Astrocyte (in vitro differentiated cells and primary cell): ENCODE data around the gene CKLF. TPM values are rescaled to one million over a fixed set of nuclear protein-coding genes. Genes with fewer than 3 reads are reported as not detected.

Source experiments
- DNase-seq: peaks from one replicate; pipeline ENCODE4 v3.0.0-alpha.2; 2010; ENCODE audit warnings: low read depth
- FAIRE-seq: peaks from 2 replicates; lab custom pipeline; 2011; peaks lifted over from hg19 to GRCh38; lab: Jason Lieb, UNC
- H2AFZ ChIP-seq: 2 replicates; pipeline ENCODE4 v1.6.0; 2012; ENCODE audit warnings: low read depth, low read length, inconsistent platforms
- H3K27ac ChIP-seq: 2 replicates; pipeline ENCODE4 v1.5.1; 2011; ENCODE audit warnings: low read depth, low read length, inconsistent platforms
- H3K27me3 ChIP-seq: 2 replicates; pipeline ENCODE4 v1.6.0; 2011; ENCODE audit warnings: low read length, inconsistent platforms; ENCODE audit not compliant: insufficient read depth
- H3K36me3 ChIP-seq: 2 replicates; pipeline ENCODE4 v1.5.1; 2011; ENCODE audit warnings: low read length, inconsistent platforms; ENCODE audit not compliant: insufficient read depth
- H3K4me1 ChIP-seq: 2 replicates; pipeline ENCODE4 v1.5.1; 2011; ENCODE audit warnings: low read length, inconsistent platforms; ENCODE audit not compliant: insufficient read depth
- H3K4me2 ChIP-seq: 2 replicates; pipeline ENCODE4 v1.6.0; 2012; ENCODE audit warnings: low read length, inconsistent platforms
- H3K4me3 ChIP-seq: 2 replicates; pipeline ENCODE4 v1.5.1; 2011; ENCODE audit warnings: low read depth, mild to moderate bottlenecking, low read length, inconsistent platforms; ENCODE audit not compliant: insufficient read depth
- H3K79me2 ChIP-seq: 2 replicates; pipeline ENCODE4 v1.6.0; 2012; ENCODE audit warnings: mild to moderate bottlenecking, low read length, inconsistent platforms; ENCODE audit not compliant: insufficient read depth
- H3K9ac ChIP-seq: 2 replicates; pipeline ENCODE4 v1.6.0; 2012; ENCODE audit warnings: mild to moderate bottlenecking, low read length, inconsistent platforms
- H3K9me3 ChIP-seq: 2 replicates; pipeline ENCODE4 v1.5.1; 2012; ENCODE audit warnings: low read depth, mild to moderate bottlenecking, low read length, inconsistent platforms; ENCODE audit not compliant: insufficient read depth
- H4K20me1 ChIP-seq: 2 replicates; pipeline ENCODE4 v1.6.0; 2012; ENCODE audit warnings: low read length, inconsistent platforms; ENCODE audit not compliant: insufficient read depth
- H3K27ac Mint-ChIP-seq: one replicate; pipeline ENCODE4 v1.8.0; 2021; ENCODE audit warnings: mild to moderate bottlenecking, mixed read lengths; ENCODE audit not compliant: unreplicated experiment
- H3K27me3 Mint-ChIP-seq: one replicate; pipeline ENCODE4 v1.8.0; 2021; ENCODE audit warnings: low read depth, mixed read lengths; ENCODE audit not compliant: unreplicated experiment
- H3K36me3 Mint-ChIP-seq: one replicate; pipeline ENCODE4 v1.8.0; 2021; ENCODE audit warnings: low read depth, mixed read lengths; ENCODE audit not compliant: unreplicated experiment
- H3K4me1 Mint-ChIP-seq: one replicate; pipeline ENCODE4 v1.8.0; 2021; ENCODE audit warnings: low read depth, mixed read lengths; ENCODE audit not compliant: unreplicated experiment
- H3K4me3 Mint-ChIP-seq: one replicate; pipeline ENCODE4 v1.8.0; 2021; ENCODE audit warnings: mild to moderate bottlenecking, moderate library complexity, mixed read lengths; ENCODE audit not compliant: unreplicated experiment
- H3K9me3 Mint-ChIP-seq: one replicate; pipeline ENCODE4 v1.8.0; 2021; ENCODE audit warnings: mild to moderate bottlenecking, mixed read lengths; ENCODE audit not compliant: unreplicated experiment
- EZH2 ChIP-seq: IDR thresholded peaks from 2 replicates; pipeline ENCODE4 v1.6.1; 2012; ENCODE audit warnings: mild to moderate bottlenecking, low read length, inconsistent platforms; ENCODE audit not compliant: insufficient read depth
- total RNA-seq: library from RNA; stranded (reverse); gene quantifications from 2 replicates; pipeline ENCODE4 v1.2.1, GENCODE V29; 2021
- TF ChIP-seq, protein P1 (sequence below): IDR thresholded peaks from 2 replicates; pipeline ENCODE4 v1.5.1; 2011; ENCODE audit warnings: low read depth, mild to moderate bottlenecking, inconsistent platforms, low read length, moderate library complexity; ENCODE audit not compliant: insufficient read depth

CKLF gene
- total RNA-seq, 1 donor from 2014 or later = 24.5 TPM

DNA sequence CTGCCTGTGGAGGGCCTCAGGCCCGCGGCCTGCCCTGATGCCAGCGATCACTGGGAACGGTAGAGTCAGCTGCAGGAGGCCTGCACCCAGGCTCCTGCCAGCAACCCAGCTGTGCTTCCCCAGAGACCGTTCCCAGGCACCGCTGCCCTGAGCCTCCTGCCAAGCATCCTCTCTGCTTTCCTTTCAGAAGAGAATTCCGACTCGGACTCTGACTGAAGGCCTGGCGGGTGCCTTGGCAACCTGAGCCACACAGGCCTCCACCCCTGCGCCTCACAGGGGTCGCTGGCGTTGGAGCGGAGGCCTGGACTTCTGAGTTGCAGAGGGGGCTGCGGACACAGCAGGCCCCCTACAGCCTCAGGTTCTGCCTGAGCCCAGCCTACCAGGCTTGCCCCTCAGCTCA, 60.0 kb downstream of the CKLF start:
- H3K4me2 ChIP-seq = no peak overlapping the region
- peaks cover 51% of the 10 kb centered on the region for H4K20me1 ChIP-seq
- H3K36me3 ChIP-seq = peaks cover 25% of the 10 kb centered on the region
- no peaks in the 10 kb centered on the region for H3K9me3 Mint-ChIP-seq
- no peak overlapping the region for H3K4me3 ChIP-seq
- no peaks in the 10 kb centered on the region for H3K9me3 ChIP-seq
- H3K36me3 Mint-ChIP-seq = peaks cover 24% of the 10 kb centered on the region
- DNase-seq (no peak), FAIRE-seq (no peak)
- peaks cover 15% of the 10 kb centered on the region for H3K4me1 Mint-ChIP-seq
- H3K27me3 ChIP-seq = no peaks in the 10 kb centered on the region
- H3K9ac ChIP-seq = no peak overlapping the region
- no peak overlapping the region for H3K27ac Mint-ChIP-seq
- H3K4me1 ChIP-seq = peaks cover 27% of the 10 kb centered on the region
- H3K27ac ChIP-seq = no peak overlapping the region
- TF ChIP-seq, protein P1, sequence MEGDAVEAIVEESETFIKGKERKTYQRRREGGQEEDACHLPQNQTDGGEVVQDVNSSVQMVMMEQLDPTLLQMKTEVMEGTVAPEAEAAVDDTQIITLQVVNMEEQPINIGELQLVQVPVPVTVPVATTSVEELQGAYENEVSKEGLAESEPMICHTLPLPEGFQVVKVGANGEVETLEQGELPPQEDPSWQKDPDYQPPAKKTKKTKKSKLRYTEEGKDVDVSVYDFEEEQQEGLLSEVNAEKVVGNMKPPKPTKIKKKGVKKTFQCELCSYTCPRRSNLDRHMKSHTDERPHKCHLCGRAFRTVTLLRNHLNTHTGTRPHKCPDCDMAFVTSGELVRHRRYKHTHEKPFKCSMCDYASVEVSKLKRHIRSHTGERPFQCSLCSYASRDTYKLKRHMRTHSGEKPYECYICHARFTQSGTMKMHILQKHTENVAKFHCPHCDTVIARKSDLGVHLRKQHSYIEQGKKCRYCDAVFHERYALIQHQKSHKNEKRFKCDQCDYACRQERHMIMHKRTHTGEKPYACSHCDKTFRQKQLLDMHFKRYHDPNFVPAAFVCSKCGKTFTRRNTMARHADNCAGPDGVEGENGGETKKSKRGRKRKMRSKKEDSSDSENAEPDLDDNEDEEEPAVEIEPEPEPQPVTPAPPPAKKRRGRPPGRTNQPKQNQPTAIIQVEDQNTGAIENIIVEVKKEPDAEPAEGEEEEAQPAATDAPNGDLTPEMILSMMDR = no peak
- no peak for TF ChIP-seq EZH2
- H3K27me3 Mint-ChIP-seq = no peaks in the 10 kb centered on the region
- no peak overlapping the region for H3K4me3 Mint-ChIP-seq
- H2AFZ ChIP-seq = no peak overlapping the region
- H3K79me2 ChIP-seq = peaks cover 25% of the 10 kb centered on the region

DNA sequence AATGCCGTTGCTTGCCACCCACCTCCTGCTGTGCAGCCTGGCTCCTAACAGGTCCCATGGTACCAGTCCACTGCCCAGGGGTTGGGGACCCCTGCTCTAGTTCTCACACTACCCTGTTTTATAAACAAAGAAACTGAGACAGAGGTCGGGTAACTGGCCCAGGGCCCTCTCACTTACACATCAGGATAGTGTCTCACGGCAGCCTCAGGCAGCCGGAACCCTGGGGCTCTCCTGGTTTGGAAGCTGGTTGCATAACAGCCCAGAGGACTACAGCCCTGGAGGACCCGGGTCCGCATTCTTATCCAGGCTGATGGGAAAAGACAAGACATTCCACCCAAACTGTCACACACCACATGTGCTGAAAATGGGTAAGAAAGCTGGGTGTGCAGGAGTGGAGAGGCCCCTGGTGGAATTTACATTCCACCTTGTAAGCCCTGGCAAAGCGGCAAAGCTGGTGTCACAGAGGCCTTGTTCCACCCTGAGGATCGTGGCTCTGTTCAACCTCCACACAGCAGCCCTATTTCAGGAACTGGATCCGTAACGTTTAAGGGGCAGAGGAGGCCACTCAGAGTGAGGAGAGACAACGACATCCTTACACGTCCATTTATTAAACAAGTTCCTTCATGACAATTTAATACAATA, 61.9 kb downstream of the CKLF start:
- peaks cover 11% of the 10 kb centered on the region for H3K79me2 ChIP-seq
- H3K36me3 ChIP-seq = peaks cover 24% of the 10 kb centered on the region
- H3K27me3 ChIP-seq = no peaks in the 10 kb centered on the region
- TF ChIP-seq, protein P1 = no peak
- no peak for TF ChIP-seq EZH2
- H3K4me3 Mint-ChIP-seq = no peak overlapping the region
- DNase-seq (no peak), FAIRE-seq (no peak)
- H3K27me3 Mint-ChIP-seq = no peaks in the 10 kb centered on the region
- no peaks in the 10 kb centered on the region for H3K9me3 Mint-ChIP-seq
- peaks cover 32% of the 10 kb centered on the region for H3K4me1 ChIP-seq
- peaks cover 32% of the 10 kb centered on the region for H4K20me1 ChIP-seq
- H3K9ac ChIP-seq = no peak overlapping the region
- peaks cover 34% of the 10 kb centered on the region for H3K4me1 Mint-ChIP-seq
- no peak overlapping the region for H3K27ac Mint-ChIP-seq
- no peak overlapping the region for H3K27ac ChIP-seq
- no peak overlapping the region for H3K4me2 ChIP-seq
- peaks cover 27% of the 10 kb centered on the region for H3K36me3 Mint-ChIP-seq
- H2AFZ ChIP-seq = no peak overlapping the region
- no peak overlapping the region for H3K4me3 ChIP-seq
- no peaks in the 10 kb centered on the region for H3K9me3 ChIP-seq

Other genes starting within 250 kb of the CKLF start
- 0.30 TPM in 1 of 2 replicates, not detected in the other for gene CDH5, start 185.9 kb upstream of the CKLF start, total RNA-seq
- gene BEAN1, start 125.3 kb upstream of the CKLF start, total RNA-seq = 1.2 and 2.1 TPM in 2 replicates
- gene TK2, start 2.5 kb upstream of the CKLF start, total RNA-seq = 12.4 and 16.5 TPM in 2 replicates
- 2.7 and 6.4 TPM in 2 replicates for gene CMTM1, start 13.9 kb downstream of the CKLF start, total RNA-seq
- not detected in 2 replicates for gene CMTM2, start 26.9 kb downstream of the CKLF start, total RNA-seq
- gene CMTM3, start 52.1 kb downstream of the CKLF start, total RNA-seq = 62.0 and 62.4 TPM in 2 replicates
- gene CMTM4, start 144.2 kb downstream of the CKLF start, total RNA-seq = 20.2 and 20.9 TPM in 2 replicates
- gene DYNC1LI2, start 199.0 kb downstream of the CKLF start, total RNA-seq = 133 and 150 TPM in 2 replicates
- gene TERB1, start 249.0 kb downstream of the CKLF start, total RNA-seq = 0.16 and 0.50 TPM in 2 replicates